Heart right ventricle (tissue), 16 donors: Measurements from ENCODE around the gene PDE4D. TPM values are rescaled to one million over a fixed set of nuclear protein-coding genes. Genes with fewer than 3 reads are reported as not detected.

Experiments
- ATAC-seq, 8 donors: fragments of 200-7000 bp; cut with Tn5 transposase; one replicate each; pipeline ENCODE4 v1.9.1; 2020; ENCODE audit warnings: mild to moderate bottlenecking in 8 of 8, moderate library complexity in 8 of 8, moderate number of reproducible peaks in 1 of 8
- DNase-seq, 2 donors: peaks; one replicate each; pipeline ENCODE4 v3.0.0-alpha.2; 2020
- H3K27ac ChIP-seq, 10 donors: fragments of 200-600 bp; sonication (generic) in 2 of 10; one replicate each; pipeline versions ENCODE4 v1.5.0 to v1.8.0; 2020 to 2022; ENCODE audit warnings: mild to moderate bottlenecking in 3 of 10
- H3K27me3 ChIP-seq, 7 donors: fragments of 200-600 bp; one replicate each; pipeline ENCODE4 v1.8.0; 2021 to 2022; ENCODE audit warnings: mild to moderate bottlenecking in 2 of 7
- H3K36me3 ChIP-seq, 9 donors: fragments of 200-600 bp; sonication (generic) in 1 of 9; one replicate each; pipeline versions ENCODE4 v1.5.0 to v1.8.0; 2020 to 2022; ENCODE audit warnings: mild to moderate bottlenecking in 2 of 9
- H3K4me1 ChIP-seq, 9 donors: fragments of 200-600 bp; sonication (generic) in 1 of 9; one replicate each; pipeline versions ENCODE4 v1.5.0 to v1.8.0; 2020 to 2022; ENCODE audit warnings: mild to moderate bottlenecking in 4 of 9
- H3K4me3 ChIP-seq, 10 donors: fragments of 200-600 bp; sonication (generic) in 2 of 10; one replicate each; pipeline versions ENCODE4 v1.5.0 to v1.8.0; 2020 to 2022; ENCODE audit warnings: mild to moderate bottlenecking in 7 of 10, moderate library complexity in 2 of 10
- H3K9me3 ChIP-seq, 11 donors: fragments of 200-600 bp in 10 of 11; sonication (generic) in 2 of 11; one replicate each; pipeline versions ENCODE4 v1.5.0 to v1.8.0; 2013 to 2022; ENCODE audit warnings: mild to moderate bottlenecking in 2 of 11, control low read depth in 1 of 11, moderate library complexity in 1 of 11
- CTCF ChIP-seq, 9 donors: fragments of 200-600 bp; sonication (generic) in 2 of 9; IDR thresholded peaks; one replicate each; pipeline versions ENCODE4 v1.5.0 to v1.8.0; 2021 to 2022; ENCODE audit warnings: antibody characterized with exemption in 9 of 9, mild to moderate bottlenecking in 5 of 9, moderate library complexity in 1 of 9
- WGBS, 2 donors: extraction: QIAGEN DNeasy Blood & Tissue Kit; methylation state at CpG; one replicate each; pipeline ENCODE4 v1.1.7; 2013; ENCODE audit warnings: inconsistent platforms in 1 of 2; 5-methylcytosine and 5-hydroxymethylcytosine counted together
- intact Hi-C, 10 donors: fragments of 100-400 bp; cut with DNase I; formaldehyde crosslinking; loops; one replicate each; pipeline versions ENCODE4 v1.11.1 to v1.14.2; 2022
- polyA plus RNA-seq, 2 donors: library from polyadenylated mRNA; stranded (reverse); fragments of 200-250 nt; gene quantifications; one replicate each; pipeline ENCODE4 v1.2.3, GENCODE V29; 2013
- total RNA-seq, 10 donors: library from RNA; stranded (reverse); fragmentation: NEBNext Ultra II Directional in 3 of 10; extraction: Animal tissue kit (Norgen Biotek cat#: 25700) in 3 of 10; gene quantifications; one replicate each; pipeline versions ENCODE4 v1.2.1 to v1.2.4, GENCODE V29; 2021 to 2023
- donor health status: Arrhythmogenic right ventricular cardiomyopathy.
- donor health status: ischemic (EF 13 %, LVEDD 7.1; RV severe dilation, severe dysfunction).
- donor health status: healthy with polysubstance abuse.
- donor health status: DM: no; HTN: yes; CAD: no.
- donor health status: DM: no; HTN: no; CAD: no.
- donor health status: ischemic (EF 25% LVEDD 6.9; RV normal size, moderate dysfunction).
- donor health status: ischemic (EF 25% LVEDD 5.7; RV mildly dilated, moderate dysfunction).
- donor health status: healthy.
- donor health status: DM: yes; HTN: yes; CAD: no.
- donor health status: Ischemic cardiomyopathy.
- donor health status: ischemic (EF 35%, LVEDD 5.7; RV mildly dilated, moderate dysfunction).
- donor health status: nonischemic (EF 11% LVEDD 7.7; RV severe dilation, severe dysfunction).
- donor health status: DM: yes; HTN: yes; CAD: no.
- donor health status: PGD.
- donor health status: ischemic (EF 29% LVEDD 5.4; RV normal size, mild dysfunction).
- donor health status: nonischemic (EF 23%, LVEDD 6.1; RV moderate dilation, normal function).

Gene PDE4D
- total and polyA plus RNA-seq, 12 donors = 5.8 to 83.2 (median 39.5) TPM

GRCh38 chr5:59193616-59194319 is 699.8 kb downstream of the PDE4D start:
- intact Hi-C loops = no loop called here
- no peak for TF ChIP-seq CTCF (IDR thresholded peaks at IDR 0.05)
- H3K4me3 ChIP-seq = no peak overlapping the region
- peaks cover 0 to 12% (median 0%) of the 10 kb centered on the region in 9 donors for H3K36me3 ChIP-seq
- no peaks in the 10 kb centered on the region for H3K27me3 ChIP-seq
- H3K9me3 ChIP-seq = peaks cover 0 to 6% (median 0%) of the 10 kb centered on the region in 11 donors
- no peak for DNase-seq
- 38 to 63% methylated on average over 3 of the region's 3 CpGs for WGBS, 2 donors
- peak in 7 of 8 donors; percentile 37 to 94 (median 80) for ATAC-seq
- peaks cover 0 to 16% (median under 1%) of the 10 kb centered on the region in 9 donors for H3K4me1 ChIP-seq
- no peak overlapping the region for H3K27ac ChIP-seq

- intact Hi-C loops = no loop called here
- peaks cover 0 to 6% (median 0%) of the 10 kb centered on the region in 11 donors for H3K9me3 ChIP-seq
- H3K27me3 ChIP-seq = no peaks in the 10 kb centered on the region
- 88 to 93% methylated on average over 1 of the region's 1 CpG for WGBS, 2 donors
- TF ChIP-seq CTCF (IDR thresholded peaks at IDR 0.05) = no peak
- no peak overlapping the region for H3K27ac ChIP-seq
- peaks cover 0 to 40% (median 5%) of the 10 kb centered on the region in 9 donors for H3K4me1 ChIP-seq
- H3K36me3 ChIP-seq = peaks cover 0 to 9% (median 0%) of the 10 kb centered on the region in 9 donors
- DNase-seq = no peak
- no peak overlapping the region for H3K4me3 ChIP-seq
- ATAC-seq = no peak
Measured at GRCh38 chr5:59190746-59191145, 702.8 kb downstream of the PDE4D start.

GRCh38 chr5:59189472-59190244 is 703.9 kb downstream of the PDE4D start:
- H3K36me3 ChIP-seq = peaks cover 0 to 9% (median 0%) of the 10 kb centered on the region in 9 donors
- peak overlapping the region in 6 of 10 donors; percentile 3 to 63 (median 21) for H3K27ac ChIP-seq
- WGBS, 2 donors = 50 to 59% methylated on average over 7 of the region's 7 CpGs
- no peaks in the 10 kb centered on the region for H3K9me3 ChIP-seq
- DNase-seq (peak in 1 of 2 donors; percentile 14), ATAC-seq (peak in 5 of 8 donors; percentile 16 to 57 (median 48))
- intact Hi-C loops = loop anchor here in 9 of 10 donors (2.0 to 10.0 kb wide), 8 partner anchors 178 to 615 kb away; no protein-coding TSS in a partner anchor
- H3K27me3 ChIP-seq = no peaks in the 10 kb centered on the region
- no peak for TF ChIP-seq CTCF (IDR thresholded peaks at IDR 0.05)
- H3K4me1 ChIP-seq = peaks cover 0 to 40% (median 5%) of the 10 kb centered on the region in 9 donors
- peak overlapping the region in 1 of 10 donors; percentile 31 for H3K4me3 ChIP-seq
